NCI-H1105 (cell line): ENCODE measurements around the gene PKNOX2.

Source experiments
- DNase-seq: peaks from one replicate; lab custom pipeline; 2025; lab: John Stamatoyannopoulos, UW

PKNOX2 gene

GRCh38 chr11:125154378-125155099, 10.0 kb upstream of the PKNOX2 start:
- DNase-seq = no peak

DNA sequence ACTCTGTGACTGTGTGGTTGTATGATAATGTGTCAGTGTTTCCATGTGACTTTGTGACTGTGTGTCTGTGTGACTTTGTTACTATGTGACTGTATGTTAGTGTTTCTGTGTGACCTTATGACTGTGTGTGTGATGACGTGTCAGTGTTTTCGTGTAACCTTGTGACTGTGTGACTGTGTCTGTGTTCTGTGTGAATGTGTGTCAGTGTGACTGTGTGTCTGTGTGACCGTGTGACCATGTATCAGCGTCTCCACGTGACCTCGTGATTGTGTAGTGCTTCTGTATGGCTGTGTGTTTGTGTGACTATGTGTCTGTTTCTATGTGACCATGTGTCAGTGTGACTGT, 9.5 kb upstream of the PKNOX2 start:
- DNase-seq = no peak

DNA sequence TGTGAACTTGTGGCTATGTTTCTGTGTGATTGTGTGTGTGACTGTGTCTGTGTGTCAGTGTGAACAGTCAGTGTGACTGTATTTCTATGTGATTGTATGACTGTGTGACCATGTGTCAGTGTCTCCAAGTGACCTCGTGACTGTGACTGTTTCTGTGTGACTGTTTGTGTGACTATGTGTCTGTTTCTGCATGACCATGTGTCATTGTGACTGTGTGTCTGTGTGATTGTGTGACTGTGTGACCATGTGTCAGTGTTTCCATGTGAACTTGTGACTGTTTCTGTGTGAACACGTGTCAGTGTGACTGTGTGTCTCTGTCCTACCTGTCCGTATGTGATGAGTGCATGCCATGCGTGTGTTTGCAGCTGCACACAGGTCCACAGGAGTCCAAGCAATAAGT, 8.8 kb upstream of the PKNOX2 start:
- DNase-seq = no peak

- DNase-seq = no peak
Observed at GRCh38 chr11:125156346-125157117, 8.0 kb upstream of the PKNOX2 start.

- DNase-seq = no peak
Observed at GRCh38 chr11:125157118-125157733, 7.3 kb upstream of the PKNOX2 start.

DNA sequence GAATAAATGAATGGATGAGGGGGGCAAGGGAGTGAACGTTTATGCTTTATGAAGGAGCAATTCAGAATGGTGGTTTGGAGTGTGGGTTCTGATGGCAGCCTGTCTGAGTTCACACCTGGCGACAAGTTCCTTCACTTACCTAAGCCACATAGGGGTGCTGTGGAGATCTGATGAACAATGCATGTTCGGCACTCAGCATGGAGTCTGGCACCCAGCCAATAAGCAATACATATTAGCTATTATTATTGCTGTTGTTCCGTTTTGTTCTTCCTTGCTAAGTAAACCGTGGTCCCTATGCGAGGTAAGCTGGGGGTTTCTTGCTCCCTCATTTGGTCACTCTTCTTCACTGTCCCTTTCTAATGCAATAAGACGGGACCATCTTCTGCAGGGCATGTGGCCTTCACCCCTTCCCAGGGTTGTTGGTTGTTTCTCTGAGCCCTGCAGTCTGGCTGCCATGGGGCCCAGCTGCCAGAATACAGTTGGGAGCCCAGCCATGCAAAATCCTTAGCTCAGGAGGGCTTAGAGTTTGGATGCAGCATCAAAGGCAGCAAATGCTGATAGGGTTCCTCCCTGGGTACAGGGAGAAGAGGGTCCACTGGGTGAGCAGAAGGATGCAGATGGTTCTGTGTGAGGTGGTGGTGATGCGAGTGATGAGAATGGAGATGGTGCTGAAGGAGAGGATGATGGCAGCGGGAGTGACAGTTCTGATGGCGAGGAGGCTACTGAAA, 6.4 kb upstream of the PKNOX2 start:
- peak; percentile 31 for DNase-seq

DNA sequence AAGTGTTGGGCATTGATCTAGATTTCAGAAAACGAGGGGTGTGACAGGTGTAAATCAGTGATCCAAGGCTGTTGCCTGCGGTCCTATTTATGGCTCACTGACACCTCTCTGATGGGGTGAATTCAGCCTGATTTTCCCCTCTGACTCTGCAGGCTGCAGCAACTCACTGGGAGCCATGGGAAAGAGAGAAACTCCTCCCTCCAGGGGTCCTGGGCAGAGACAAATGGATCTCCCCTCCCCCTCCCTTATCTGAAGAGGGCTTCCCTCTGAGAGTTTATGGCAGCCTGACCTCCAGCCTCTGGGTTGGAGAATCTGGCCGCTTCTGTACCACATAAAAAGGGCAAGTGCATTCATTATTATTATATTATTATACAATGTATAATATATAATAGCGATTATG, 1.8 kb upstream of the PKNOX2 start:
- DNase-seq = no peak

GRCh38 chr11:125163431-125164063, 1.0 kb upstream of the PKNOX2 start:
- no peak for DNase-seq

GRCh38 chr11:125164091-125164421, 495 bp upstream of the PKNOX2 start:
- DNase-seq = no peak

DNA sequence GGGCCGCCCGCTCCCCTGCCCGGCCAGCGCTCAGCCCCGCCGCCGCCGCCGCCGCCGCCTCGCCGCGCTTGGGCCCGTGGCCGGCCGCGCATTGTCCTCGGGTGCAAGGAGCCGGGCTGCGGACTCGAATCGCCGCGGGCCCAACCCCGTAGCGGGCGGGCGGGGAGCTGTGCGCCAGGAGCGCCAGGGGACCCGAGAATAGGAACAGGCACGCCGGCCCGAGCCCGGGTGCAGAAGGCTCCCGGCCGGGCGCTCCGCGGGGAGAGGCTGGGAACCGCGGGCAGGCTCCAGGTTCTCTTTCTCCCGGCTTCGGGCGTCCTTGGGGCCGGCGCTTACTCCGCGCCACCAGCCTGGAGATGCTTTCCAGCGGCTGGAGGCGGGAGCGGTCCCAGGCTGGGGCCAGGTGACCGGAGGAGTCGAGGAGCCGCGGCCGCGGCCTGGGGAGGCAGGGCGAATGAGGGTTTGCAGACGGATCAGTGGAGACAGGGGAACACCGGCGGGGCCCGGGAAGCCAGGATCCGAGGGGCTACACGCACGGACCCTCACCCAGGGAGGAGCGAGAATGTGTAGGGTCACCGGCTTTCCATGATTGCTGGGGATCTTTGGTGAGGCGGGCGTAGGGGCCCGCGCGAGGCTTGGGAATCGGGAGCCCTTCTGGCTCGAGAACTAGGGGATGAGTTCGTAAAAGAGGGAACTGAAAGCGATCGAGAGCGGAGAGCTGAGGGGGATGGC, 726 bp downstream of the PKNOX2 start:
- peak; percentile 54 for DNase-seq

DNA sequence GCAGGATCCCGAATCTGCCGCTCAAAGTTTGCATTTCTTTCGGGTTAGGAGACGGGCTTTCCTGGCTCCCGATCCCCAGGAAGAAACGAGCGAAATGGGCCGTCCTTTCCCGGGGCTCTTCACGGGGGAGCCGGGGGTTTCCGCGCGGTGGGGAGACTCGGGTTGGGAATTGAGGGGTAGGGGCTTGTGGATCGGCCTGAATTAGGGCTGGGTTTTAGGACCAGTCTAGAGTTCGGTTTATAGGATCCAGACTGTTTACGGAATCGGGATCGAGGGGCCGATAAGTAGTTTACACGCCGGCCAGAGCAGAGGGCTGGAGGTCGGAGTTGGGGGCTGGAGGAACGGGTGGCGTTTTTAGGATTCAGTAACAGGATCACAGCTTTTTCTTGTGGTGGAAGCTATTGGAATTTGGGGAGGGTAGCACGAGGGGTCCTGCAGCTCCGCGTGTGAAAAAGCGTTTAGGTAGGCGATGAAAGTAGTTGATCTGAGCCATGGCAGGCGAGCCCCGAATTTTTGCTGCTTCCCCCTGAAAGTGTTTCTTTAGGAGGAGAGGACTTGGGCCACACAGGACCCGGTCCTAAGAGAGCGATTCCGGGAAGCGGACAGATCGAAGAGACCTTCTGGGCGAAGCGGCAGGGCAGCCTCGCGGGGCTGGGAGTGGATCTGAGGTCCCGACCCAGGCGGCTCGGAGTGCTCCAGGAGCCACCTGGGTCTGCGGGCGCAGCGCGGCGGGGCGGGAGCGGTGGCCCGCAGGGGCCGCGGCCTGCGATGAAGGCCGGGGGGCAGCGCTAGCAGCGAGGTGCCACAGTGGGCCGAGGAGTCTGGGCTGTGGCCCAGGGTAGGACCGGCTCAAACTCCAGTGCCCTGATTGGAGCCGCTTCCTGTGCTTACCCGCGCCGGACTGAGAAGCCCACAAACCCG, 1.6 kb downstream of the PKNOX2 start:
- no peak for DNase-seq

DNA sequence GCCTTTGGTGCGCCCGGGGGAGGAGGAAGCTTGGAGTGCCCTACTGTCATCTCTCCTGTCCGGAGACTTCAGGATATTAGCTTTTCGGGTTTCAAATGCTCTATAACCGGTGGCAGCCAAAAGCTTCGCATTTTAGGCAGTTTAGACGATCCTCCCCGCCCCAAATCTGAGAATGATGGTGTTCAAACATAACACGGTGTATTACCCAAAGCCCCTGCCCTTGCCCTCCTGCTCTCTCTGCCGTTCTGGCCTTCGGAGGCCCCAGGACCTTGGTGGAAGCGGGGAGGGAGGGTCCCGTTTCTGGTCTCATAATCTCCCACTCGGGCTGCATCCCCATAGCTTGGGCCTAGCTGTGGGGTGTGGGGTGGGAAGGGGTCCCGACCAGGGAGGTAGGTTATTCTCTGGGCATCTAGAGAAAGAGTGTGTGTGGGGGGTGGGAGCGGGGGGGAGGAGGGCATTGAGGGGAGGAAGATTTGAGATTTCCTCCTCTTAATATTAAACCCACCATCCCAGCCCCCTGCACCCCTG, 2.3 kb downstream of the PKNOX2 start:
- no peak for DNase-seq

DNA sequence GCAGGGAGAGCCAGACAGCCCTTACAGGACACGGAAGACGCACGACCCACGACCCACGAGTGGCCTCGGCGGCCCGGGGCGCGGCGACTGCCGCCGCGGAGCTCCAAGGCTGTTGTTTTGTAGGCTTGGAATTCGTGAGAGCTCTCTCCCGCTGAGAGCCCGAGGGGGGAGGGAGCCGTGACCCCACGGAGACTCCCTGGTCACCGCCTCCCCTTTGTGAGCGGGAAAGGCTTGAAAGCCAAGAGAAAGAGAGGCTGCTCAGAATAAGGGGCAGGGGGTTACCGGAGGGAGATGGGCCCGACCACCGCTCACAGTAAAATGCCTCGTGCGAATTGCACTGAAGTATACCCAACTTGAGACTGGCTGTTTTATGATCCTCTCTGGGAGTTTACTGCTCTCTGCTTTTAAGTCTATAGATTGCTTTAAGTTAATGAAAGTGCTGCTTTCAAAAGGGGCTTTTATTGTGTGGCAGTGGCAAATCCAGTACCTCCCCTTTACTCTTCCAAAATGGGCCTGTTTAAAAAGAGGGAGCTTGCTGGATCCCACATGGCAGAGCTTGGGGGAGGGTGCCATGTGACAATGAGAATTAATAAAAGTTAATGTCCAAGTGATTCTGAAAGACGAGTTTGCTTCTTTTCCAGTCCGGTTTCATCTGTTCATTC, 2.9 kb downstream of the PKNOX2 start:
- DNase-seq = no peak

DNA sequence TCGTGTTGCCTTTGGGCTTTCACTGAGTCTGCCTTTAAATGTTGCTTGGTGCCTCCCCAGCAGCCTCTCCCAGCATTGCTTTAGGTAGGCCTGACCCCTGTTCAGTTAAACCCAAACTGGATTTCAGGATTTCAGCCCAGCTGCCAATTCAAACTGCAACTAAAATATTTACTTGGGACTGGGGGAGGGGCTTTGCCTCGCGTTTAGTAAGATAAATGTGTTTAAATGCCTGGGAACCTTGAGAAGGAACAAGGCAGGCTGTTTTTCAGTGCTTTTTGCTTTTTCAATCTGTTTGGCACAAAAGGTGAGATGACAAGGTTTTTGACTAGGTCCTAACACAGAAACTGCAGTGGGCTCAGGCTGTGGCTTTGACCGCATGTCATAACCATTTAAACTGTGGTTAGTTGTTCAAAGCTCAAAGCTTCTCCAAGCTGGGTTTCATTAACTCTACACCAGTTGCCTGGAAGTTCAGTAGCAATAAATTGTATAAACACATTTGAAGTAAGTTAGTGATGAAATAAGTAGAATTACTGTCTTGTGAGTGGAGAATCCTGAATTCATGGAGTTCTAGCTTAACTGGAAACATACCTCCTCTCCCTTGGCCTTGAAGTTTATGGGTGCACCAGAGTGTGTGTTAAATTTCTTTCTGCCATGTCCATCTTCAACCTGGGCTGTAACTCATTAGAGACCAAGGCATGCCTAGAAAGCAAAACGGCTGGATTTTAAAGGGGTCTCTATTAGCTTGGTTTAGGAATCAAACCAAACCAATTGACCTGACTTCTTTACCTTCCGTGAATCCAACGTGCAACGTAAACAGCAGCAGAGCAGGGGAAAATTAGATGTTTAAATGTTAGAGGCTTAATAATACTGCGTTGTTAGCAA, 3.6 kb downstream of the PKNOX2 start:
- no peak for DNase-seq

DNA sequence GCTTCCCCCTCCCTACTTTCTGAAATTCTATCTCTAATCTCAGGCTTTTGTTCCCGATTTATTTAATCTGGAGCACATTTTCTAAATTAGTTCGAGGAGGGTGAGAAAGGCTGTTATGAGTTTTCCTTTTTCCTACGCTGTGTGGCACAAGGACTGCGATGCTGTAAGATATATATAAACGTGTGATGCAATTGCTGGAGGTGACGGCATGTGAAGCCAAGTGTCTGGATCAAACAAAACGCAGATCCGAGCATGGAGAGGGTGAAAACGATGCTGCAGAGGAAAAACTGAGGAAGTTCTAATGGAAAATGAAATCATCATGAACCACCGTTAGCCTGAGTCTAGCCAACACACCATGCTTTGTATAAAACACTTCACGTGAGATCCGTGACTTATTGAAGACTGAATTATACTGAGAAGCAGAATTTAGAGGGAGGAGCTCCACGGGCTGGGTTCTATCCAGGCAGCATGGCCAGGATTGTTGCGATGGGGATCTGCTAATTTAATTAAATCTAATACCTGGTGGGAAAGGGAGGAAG, 4.4 kb downstream of the PKNOX2 start:
- DNase-seq = no peak

GRCh38 chr11:125170001-125170509, 5.5 kb downstream of the PKNOX2 start:
- DNase-seq = no peak

- no peak for DNase-seq
Observed at GRCh38 chr11:125170510-125171031, 6.0 kb downstream of the PKNOX2 start.

- DNase-seq = no peak
Observed at GRCh38 chr11:125171974-125172373, 7.4 kb downstream of the PKNOX2 start.
